ENCODE results near the gene MYCBPAP. TPM values are rescaled to one million over a fixed set of nuclear protein-coding genes. Genes with fewer than 3 reads are reported as not detected.

MYCBPAP gene
- total RNA-seq, 1 experiment from 2014 or later = 1.1 TPM

DNA sequence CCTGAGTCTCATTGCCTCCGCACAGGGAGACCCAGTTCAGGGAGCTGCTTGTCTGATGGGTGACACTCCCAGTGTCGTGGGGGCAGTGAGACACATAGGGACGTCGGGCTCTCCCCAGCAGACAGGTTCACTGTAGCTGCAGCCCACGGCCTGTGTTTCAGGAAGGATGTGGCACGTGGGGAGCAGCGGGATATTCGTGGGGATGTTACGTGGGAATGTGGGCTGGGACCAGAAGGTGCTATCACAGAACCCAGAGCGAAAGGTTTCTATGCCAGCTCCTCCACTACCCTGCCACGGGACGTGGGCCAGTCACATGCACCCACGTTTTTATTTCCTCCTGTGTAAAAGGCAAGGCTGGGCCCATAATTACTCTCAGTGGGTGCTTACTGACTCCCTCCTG, 68.6 kb downstream of the MYCBPAP start:
- DNase-seq (ENCODE audit: low read depth) = no peak
- in situ Hi-C loops (cut with HindIII; ENCODE audit: low pct_unique_long_range_greater_than_20kb, low sequenced_read_pairs) = no loop called here

DNA sequence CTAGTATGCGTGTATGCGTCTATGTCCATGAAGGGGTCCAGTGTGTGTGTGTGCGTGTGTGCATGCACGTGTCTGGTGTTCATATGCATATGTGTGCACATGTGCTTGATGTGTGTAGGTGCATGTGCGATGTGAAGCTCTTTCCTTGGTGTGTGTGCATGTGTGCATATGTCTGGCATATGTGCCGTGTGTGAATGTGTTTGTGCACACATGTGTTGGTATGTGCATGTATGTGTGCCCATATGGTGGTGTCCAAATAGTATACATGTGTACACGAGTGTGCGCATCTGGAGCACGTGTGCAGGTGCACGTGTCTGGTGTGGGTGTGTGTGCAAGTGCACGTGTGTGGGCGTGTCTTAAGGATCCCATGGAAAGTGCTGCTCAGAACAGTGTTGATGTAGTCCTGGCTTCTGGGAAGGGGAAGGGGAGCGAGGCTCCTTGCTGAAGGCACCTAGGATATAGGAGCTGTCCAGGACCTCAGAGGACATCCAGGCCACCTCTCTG, 69.3 kb downstream of the MYCBPAP start:
- in situ Hi-C loops (cut with HindIII; ENCODE audit: low pct_unique_long_range_greater_than_20kb, low sequenced_read_pairs) = no loop called here

DNA sequence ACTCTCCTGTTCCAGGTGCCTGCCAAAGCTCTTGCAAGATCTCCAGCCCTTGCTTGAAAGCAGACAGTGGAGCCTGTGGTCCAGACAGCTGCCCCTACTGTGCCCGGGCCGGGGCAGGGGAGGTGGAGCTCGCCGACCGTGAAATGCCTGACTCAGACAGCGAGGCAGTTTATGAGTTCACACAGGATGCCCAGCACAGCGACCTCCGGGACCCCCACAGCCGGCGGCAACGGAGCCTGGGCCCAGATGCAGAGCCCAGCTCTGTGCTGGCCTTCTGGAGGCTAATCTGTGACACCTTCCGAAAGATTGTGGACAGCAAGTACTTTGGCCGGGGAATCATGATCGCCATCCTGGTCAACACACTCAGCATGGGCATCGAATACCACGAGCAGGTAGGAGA, 69.9 kb downstream of the MYCBPAP start:
- in situ Hi-C loops (cut with HindIII; ENCODE audit: low pct_unique_long_range_greater_than_20kb, low sequenced_read_pairs) = no loop called here
- DNase-seq (ENCODE audit: low read depth) = no peak

More for the DNA sequence above, 69.3 kb downstream of the MYCBPAP start:
- no peak for DNase-seq (ENCODE audit: low read depth)

DNA sequence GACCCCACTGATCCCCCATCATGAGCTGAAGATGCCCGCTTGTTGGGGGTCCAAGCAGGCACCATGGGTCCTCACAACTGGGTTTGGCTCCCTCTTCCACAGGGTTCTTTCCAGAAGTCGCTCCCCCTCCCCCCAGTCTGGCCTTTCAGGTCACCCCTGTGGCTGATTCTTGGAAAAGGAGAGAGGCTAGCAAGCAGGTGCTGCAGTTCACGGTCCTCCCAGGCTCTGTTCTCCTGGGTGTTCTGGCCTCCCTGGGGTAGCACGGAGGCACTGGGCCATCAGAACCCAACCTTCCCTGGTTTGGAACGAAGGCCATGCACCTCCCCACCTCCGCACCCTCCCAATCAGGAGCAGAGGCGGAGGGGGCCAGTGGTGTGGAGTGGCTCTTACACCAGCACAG, 71.2 kb downstream of the MYCBPAP start:
- in situ Hi-C loops (cut with HindIII; ENCODE audit: low pct_unique_long_range_greater_than_20kb, low sequenced_read_pairs) = no loop called here
- DNase-seq (ENCODE audit: low read depth) = no peak

DNA sequence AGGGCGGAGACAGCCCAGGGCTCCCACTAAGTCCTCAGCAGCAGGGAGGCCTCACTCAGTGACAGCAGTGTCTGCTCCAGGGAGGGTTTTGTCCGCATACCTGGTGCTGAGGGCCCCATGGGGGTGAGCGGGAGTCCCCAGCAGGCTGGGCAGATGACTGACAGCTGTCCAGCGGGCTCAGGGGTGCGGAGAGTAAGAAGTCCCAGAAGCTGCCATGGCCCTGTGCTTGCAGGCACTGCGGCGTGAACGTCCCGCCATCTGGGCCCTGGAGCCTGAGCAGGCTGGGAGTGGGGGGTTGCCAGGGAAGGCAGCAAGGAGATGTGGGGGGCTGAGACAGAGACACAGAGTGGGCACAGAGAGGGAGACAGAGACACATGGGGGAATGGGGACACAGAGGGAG, 72.4 kb downstream of the MYCBPAP start:
- in situ Hi-C loops (cut with HindIII; ENCODE audit: low pct_unique_long_range_greater_than_20kb, low sequenced_read_pairs) = no loop called here
- no peak for DNase-seq (ENCODE audit: low read depth)

Other genes starting within 250 kb of the MYCBPAP start
- gene TMEM92, start 234.0 kb upstream of the MYCBPAP start, total RNA-seq (2014; rRNA removed; shearing (Covaris generic); ENCODE audit: low replicate concordance) = 0.44 and 1.9 TPM in 2 replicates
- gene XYLT2, start 162.3 kb upstream of the MYCBPAP start, total RNA-seq (2014; rRNA removed; shearing (Covaris generic); ENCODE audit: low replicate concordance) = 39.4 and 53.5 TPM in 2 replicates
- gene MRPL27, start 135.3 kb upstream of the MYCBPAP start, total RNA-seq (2014; rRNA removed; shearing (Covaris generic); ENCODE audit: low replicate concordance) = 62.3 and 126 TPM in 2 replicates
- gene EME1, start 135.2 kb upstream of the MYCBPAP start, total RNA-seq (2014; rRNA removed; shearing (Covaris generic); ENCODE audit: low replicate concordance) = 16.9 and 19.0 TPM in 2 replicates
- 250 and 251 TPM in 2 replicates for gene LRRC59, start 110.9 kb upstream of the MYCBPAP start, total RNA-seq (2014; rRNA removed; shearing (Covaris generic); ENCODE audit: low replicate concordance)
- gene ACSF2, start 82.2 kb upstream of the MYCBPAP start, total RNA-seq (2014; rRNA removed; shearing (Covaris generic); ENCODE audit: low replicate concordance) = 33.1 and 62.2 TPM in 2 replicates
- not detected in 2 replicates for gene CHAD, start 39.6 kb upstream of the MYCBPAP start, total RNA-seq (2014; rRNA removed; shearing (Covaris generic); ENCODE audit: low replicate concordance)
- gene RSAD1, start 29.6 kb upstream of the MYCBPAP start, total RNA-seq (2014; rRNA removed; shearing (Covaris generic); ENCODE audit: low replicate concordance) = 31.4 and 41.4 TPM in 2 replicates
- gene EPN3, start 24.3 kb downstream of the MYCBPAP start, total RNA-seq (2014; rRNA removed; shearing (Covaris generic); ENCODE audit: low replicate concordance) = 0.07 and 0.32 TPM in 2 replicates
- gene SPATA20, start 38.7 kb downstream of the MYCBPAP start, total RNA-seq (2014; rRNA removed; shearing (Covaris generic); ENCODE audit: low replicate concordance) = 138 and 140 TPM in 2 replicates
- gene CACNA1G, start 52.3 kb downstream of the MYCBPAP start, total RNA-seq (2014; rRNA removed; shearing (Covaris generic); ENCODE audit: low replicate concordance) = 0.35 and 3.3 TPM in 2 replicates
- gene ABCC3, start 126.4 kb downstream of the MYCBPAP start, total RNA-seq (2014; rRNA removed; shearing (Covaris generic); ENCODE audit: low replicate concordance) = 67.8 and 69.9 TPM in 2 replicates
- gene ANKRD40, start 199.5 kb downstream of the MYCBPAP start, total RNA-seq (2014; rRNA removed; shearing (Covaris generic); ENCODE audit: low replicate concordance) = 29.7 and 44.3 TPM in 2 replicates
- 9.2 and 26.6 TPM in 2 replicates for gene LUC7L3, start 211.2 kb downstream of the MYCBPAP start, total RNA-seq (2014; rRNA removed; shearing (Covaris generic); ENCODE audit: low replicate concordance)

All from Caki2 (cell line).